Spinal cord (tissue), 10 donors: Measurements from ENCODE around the gene FIGN. TPM values are rescaled to one million over a fixed set of nuclear protein-coding genes. Genes with fewer than 3 reads are reported as not detected.
A peak's percentile ranks its signal among the peaks of the same experiment; 100 is the strongest.

ENCODE experiments used
- DNase-seq, 6 donors: peaks; one replicate each; pipeline versions ENCODE4 v3.0.0 to v3.0.0-alpha.2; 2013 to 2015; ENCODE audit warnings: low spot score in 6 of 6, low read depth in 4 of 6
- H3K27ac ChIP-seq: one replicate; pipeline ENCODE4 v1.5.1; 2013; ENCODE audit warnings: low read depth, low read length, control low read depth
- H3K27me3 ChIP-seq: one replicate; pipeline ENCODE4 v1.6.1; 2013; ENCODE audit warnings: low read length; ENCODE audit not compliant: control insufficient read depth, insufficient read depth
- H3K36me3 ChIP-seq: one replicate; pipeline ENCODE4 v1.6.1; 2013; ENCODE audit warnings: low read length; ENCODE audit not compliant: control insufficient read depth, insufficient read depth
- H3K4me1 ChIP-seq: one replicate; pipeline ENCODE4 v1.6.1; 2013; ENCODE audit warnings: low read length; ENCODE audit not compliant: control insufficient read depth, insufficient read depth
- H3K4me3 ChIP-seq: one replicate; pipeline ENCODE4 v1.5.1; 2013; ENCODE audit warnings: low read depth, low read length, control low read depth
- H3K9me3 ChIP-seq: one replicate; pipeline ENCODE4 v1.6.1; 2013; ENCODE audit warnings: low read length; ENCODE audit not compliant: control insufficient read depth, insufficient read depth
- WGBS: methylation state at CpG from one replicate; pipeline ENCODE4 v1.1.5; 2013; ENCODE audit warnings: missing lambda C conversion rate; ENCODE audit not compliant: insufficient coverage; 5-methylcytosine and 5-hydroxymethylcytosine counted together
- polyA plus RNA-seq, 2 donors: library from polyadenylated mRNA; unstranded; fragments of 120-200 nt; gene quantifications; one replicate each; pipeline ENCODE4 v1.2.1, GENCODE V29; 2013; ENCODE audit not compliant: insufficient read length in 2 of 2
- total RNA-seq, 2 donors: library from RNA; depleted of rRNA in 1 of 2; stranded (reverse); fragments of 120-200 nt in 1 of 2; fragments of >200 nt in 1 of 2; gene quantifications; one replicate each; pipeline versions ENCODE4 v1.2.3 to v1.2.4, GENCODE V29; 2013 to 2014
- donor health status: healthy.

Gene FIGN
- total and polyA plus RNA-seq, 4 donors: 6.6 to 9.8 (median 7.8) TPM

- H3K4me3 ChIP-seq: peak overlapping the region; percentile 90
- H3K4me1 ChIP-seq: peaks cover 9% of the 10 kb centered on the region
- no peaks in the 10 kb centered on the region for H3K36me3 ChIP-seq
- H3K27me3 ChIP-seq: peaks cover 7% of the 10 kb centered on the region
- peak in 2 of 6 donors; percentile 48 to 66 for DNase-seq
- 31% methylated on average over 2 of the region's 4 CpGs for WGBS
- H3K27ac ChIP-seq: peak overlapping the region; percentile 76
- no peaks in the 10 kb centered on the region for H3K9me3 ChIP-seq
These were observed 3.1 kb downstream of the FIGN start for GRCh38 chr2:163732727-163733126.

- H3K9me3 ChIP-seq: no peaks in the 10 kb centered on the region
- peak overlapping the region; percentile 3 for H3K27ac ChIP-seq
- peaks cover 7% of the 10 kb centered on the region for H3K4me1 ChIP-seq
- no peak overlapping the region for H3K4me3 ChIP-seq
- peaks cover 5% of the 10 kb centered on the region for H3K27me3 ChIP-seq
- H3K36me3 ChIP-seq: no peaks in the 10 kb centered on the region
- peak in 1 of 6 donors; percentile 34 for DNase-seq
These were observed 4.1 kb downstream of the FIGN start for GRCh38 chr2:163731735-163732134.

GRCh38 chr2:163730556-163730955 lies 5.3 kb downstream of the FIGN start:
- no peaks in the 10 kb centered on the region for H3K9me3 ChIP-seq
- no CpG with 5 or more reads among the region's 1 CpG for WGBS
- H3K36me3 ChIP-seq: no peaks in the 10 kb centered on the region
- no peak overlapping the region for H3K27ac ChIP-seq
- no peak for DNase-seq
- H3K4me3 ChIP-seq: no peak overlapping the region
- peaks cover 4% of the 10 kb centered on the region for H3K27me3 ChIP-seq
- no peaks in the 10 kb centered on the region for H3K4me1 ChIP-seq

GRCh38 chr2:163729636-163730273 lies 6.1 kb downstream of the FIGN start:
- no peak overlapping the region for H3K27ac ChIP-seq
- no peaks in the 10 kb centered on the region for H3K4me1 ChIP-seq
- H3K9me3 ChIP-seq: no peaks in the 10 kb centered on the region
- no peak overlapping the region for H3K4me3 ChIP-seq
- no peaks in the 10 kb centered on the region for H3K36me3 ChIP-seq
- peaks cover under 1% of the 10 kb centered on the region for H3K27me3 ChIP-seq
- WGBS: 80% methylated on average over 1 of the region's 4 CpGs
- DNase-seq: peak in 1 of 6 donors; percentile 10

GRCh38 chr2:163723881-163724280 lies 11.9 kb downstream of the FIGN start:
- Histone ChIP-seq H3K4me1 (no peaks in the 10 kb centered on the region), H3K36me3 (no peaks in the 10 kb centered on the region), H3K4me3 (no peak overlapping the region), H3K9me3 (no peaks in the 10 kb centered on the region), H3K27ac (no peak overlapping the region), H3K27me3 (no peaks in the 10 kb centered on the region)
- no peak for DNase-seq
- 100% methylated on average over 1 of the region's 4 CpGs for WGBS

GRCh38 chr2:163723348-163723747 lies 12.5 kb downstream of the FIGN start:
- H3K36me3 ChIP-seq: no peaks in the 10 kb centered on the region
- DNase-seq: no peak
- no peaks in the 10 kb centered on the region for H3K4me1 ChIP-seq
- H3K9me3 ChIP-seq: no peaks in the 10 kb centered on the region
- H3K27ac ChIP-seq: no peak overlapping the region
- no peaks in the 10 kb centered on the region for H3K27me3 ChIP-seq
- WGBS: 74% methylated on average over 2 of the region's 3 CpGs
- no peak overlapping the region for H3K4me3 ChIP-seq

GRCh38 chr2:163719331-163719730 lies 16.5 kb downstream of the FIGN start:
- DNase-seq: peak in 2 of 6 donors; percentile 53 to 86
- Histone ChIP-seq H3K4me3 (no peak overlapping the region), H3K27ac (no peak overlapping the region), H3K9me3 (no peaks in the 10 kb centered on the region), H3K4me1 (no peaks in the 10 kb centered on the region), H3K27me3 (no peaks in the 10 kb centered on the region), H3K36me3 (no peaks in the 10 kb centered on the region)
- no CpG with 5 or more reads among the region's 2 CpGs for WGBS

GRCh38 chr2:163717993-163718680 lies 17.7 kb downstream of the FIGN start:
- H3K27me3 ChIP-seq: no peaks in the 10 kb centered on the region
- no peaks in the 10 kb centered on the region for H3K4me1 ChIP-seq
- DNase-seq: peak in 3 of 6 donors; percentile 38 to 88 (median 88)
- H3K9me3 ChIP-seq: no peaks in the 10 kb centered on the region
- no peaks in the 10 kb centered on the region for H3K36me3 ChIP-seq
- WGBS: 0% methylated on average over 1 of the region's 2 CpGs
- H3K4me3 ChIP-seq: no peak overlapping the region
- peak overlapping the region; percentile 10 for H3K27ac ChIP-seq

GRCh38 chr2:163717515-163717914 lies 18.3 kb downstream of the FIGN start:
- peak overlapping the region; percentile 10 for H3K27ac ChIP-seq
- H3K4me1 ChIP-seq: no peaks in the 10 kb centered on the region
- DNase-seq: peak in 1 of 6 donors; percentile 62
- H3K4me3 ChIP-seq: no peak overlapping the region
- WGBS: no CpG with 5 or more reads among the region's 5 CpGs
- H3K36me3 ChIP-seq: no peaks in the 10 kb centered on the region
- H3K27me3 ChIP-seq: no peaks in the 10 kb centered on the region
- no peaks in the 10 kb centered on the region for H3K9me3 ChIP-seq

- no peaks in the 10 kb centered on the region for H3K27me3 ChIP-seq
- H3K9me3 ChIP-seq: no peaks in the 10 kb centered on the region
- no peak overlapping the region for H3K27ac ChIP-seq
- no CpG with 5 or more reads among the region's 2 CpGs for WGBS
- H3K4me1 ChIP-seq: no peaks in the 10 kb centered on the region
- H3K4me3 ChIP-seq: no peak overlapping the region
- DNase-seq: no peak
- no peaks in the 10 kb centered on the region for H3K36me3 ChIP-seq
These were observed 19.7 kb downstream of the FIGN start for GRCh38 chr2:163716101-163716500.
